OCI-LY7 (cell line): ENCODE data around the gene FHIT. TPM values are rescaled to one million over a fixed set of nuclear protein-coding genes. Genes with fewer than 3 reads are reported as not detected.

Experiments
- BruUV-seq: library from RNA; stranded (reverse); fragments of 400-500 nt; replicated peaks from 2 replicates; lab custom pipeline; 2021; lab: Mats Ljungman, UMichigan
- CTCF ChIA-PET: fragments of 300-600 bp; sonication (Branson Sonifier 250); formaldehyde crosslinking; loops from one replicate; lab custom pipeline; 2022; ENCODE audit warnings: antibody characterized with exemption; ENCODE audit not compliant: unreplicated experiment; lab: Charles Lee
- POLR2A ChIA-PET: fragments of 300-600 bp; sonication (Branson Sonifier 250); formaldehyde crosslinking; loops from one replicate; lab custom pipeline; 2022; ENCODE audit warnings: antibody characterized with exemption; lab: Charles Lee
- DNase-seq: peaks from one replicate; pipeline ENCODE4 v3.0.0-alpha.2; 2015; ENCODE audit warnings: low spot score
- H2AFZ ChIP-seq: fragments of 200-600 bp; sonication (generic), shearing (Covaris generic); 2 replicates; pipeline ENCODE4 v1.6.1; 2014; ENCODE audit warnings: mild to moderate bottlenecking, antibody characterized with exemption, low read length, moderate library complexity
- H3K27ac ChIP-seq: fragments of 200-600 bp; sonication (generic); 2 replicates; pipeline ENCODE4 v1.5.1; 2014; ENCODE audit warnings: mixed run types, low read depth, mild to moderate bottlenecking, moderate library complexity, low read length, inconsistent platforms; ENCODE audit not compliant: poor library complexity, severe bottlenecking
- H3K36me3 ChIP-seq: fragments of 200-600 bp; sonication (generic); 2 replicates; pipeline ENCODE4 v1.6.1; 2014; ENCODE audit warnings: mild to moderate bottlenecking, antibody characterized with exemption, low read length, moderate library complexity, mixed read lengths; ENCODE audit not compliant: insufficient read depth
- H3K4me1 ChIP-seq: fragments of 200-600 bp; sonication (generic); 2 replicates; pipeline ENCODE4 v1.5.1; 2014; ENCODE audit warnings: mild to moderate bottlenecking, low read length; ENCODE audit not compliant: insufficient read depth, poor library complexity, severe bottlenecking
- H3K4me2 ChIP-seq: fragments of 200-600 bp; sonication (generic); 2 replicates; pipeline ENCODE4 v1.6.1; 2014; ENCODE audit warnings: mild to moderate bottlenecking, low read length
- H3K4me3 ChIP-seq: fragments of 200-600 bp; sonication (generic); 2 replicates; pipeline ENCODE4 v1.5.1; 2014; ENCODE audit warnings: mild to moderate bottlenecking, low read depth, low read length; ENCODE audit not compliant: poor library complexity, severe bottlenecking
- H3K79me2 ChIP-seq: fragments of 200-600 bp; sonication (generic); 2 replicates; pipeline ENCODE4 v1.6.1; 2016; ENCODE audit warnings: low read depth, mild to moderate bottlenecking, low read length, moderate library complexity, mixed read lengths; ENCODE audit not compliant: insufficient read depth
- H3K9me2 ChIP-seq: fragments of 200-600 bp; sonication (generic); 2 replicates; pipeline ENCODE4 v1.6.1; 2016; ENCODE audit warnings: mild to moderate bottlenecking, low read length, mixed read lengths; ENCODE audit not compliant: insufficient read depth
- H3K9me3 ChIP-seq: fragments of 200-600 bp; sonication (generic); 2 replicates; pipeline ENCODE4 v1.6.1; 2014; ENCODE audit warnings: mild to moderate bottlenecking, mixed run types, low read length, mixed read lengths
- H4K20me1 ChIP-seq: fragments of 200-600 bp; sonication (generic); 2 replicates; pipeline ENCODE4 v1.6.1; 2014; ENCODE audit warnings: mild to moderate bottlenecking, antibody characterized with exemption, low read length, moderate library complexity, mixed read lengths; ENCODE audit not compliant: insufficient read depth
- EZH2phosphoT487 ChIP-seq: fragments of 200-600 bp; sonication (generic); IDR thresholded peaks from 2 replicates; pipeline ENCODE4 v1.6.1; 2018; ENCODE audit warnings: low read depth, borderline replicate concordance, mild to moderate bottlenecking, mixed run types, antibody characterized with exemption, low read length, moderate library complexity, mixed read lengths
- intact Hi-C: fragments of 100-400 bp; cut with micrococcal nuclease; formaldehyde crosslinking; loops from one replicate; pipeline ENCODE4 v1.10.0; 2022; ENCODE audit not compliant: unreplicated experiment
- total RNA-seq, 2 experiments: library from RNA; depleted of rRNA in 1 of 2; stranded (reverse); fragments of >200 nt in 1 of 2; shearing (Covaris generic) in 1 of 2; gene quantifications; 2 replicates each; pipeline ENCODE4 v1.2.3, GENCODE V29; 2014 to 2022
- TF ChIP-seq, protein P1 (sequence below): fragments of 200-600 bp; sonication (generic); conservative IDR thresholded peaks from 2 replicates; pipeline ENCODE4 v1.5.1; 2014; ENCODE audit warnings: mild to moderate bottlenecking, antibody characterized with exemption, low read length, moderate library complexity, mixed read lengths

The FHIT gene
- total RNA-seq, 2 experiments from 2014 or later: 5.0 to 10.9 TPM

DNA sequence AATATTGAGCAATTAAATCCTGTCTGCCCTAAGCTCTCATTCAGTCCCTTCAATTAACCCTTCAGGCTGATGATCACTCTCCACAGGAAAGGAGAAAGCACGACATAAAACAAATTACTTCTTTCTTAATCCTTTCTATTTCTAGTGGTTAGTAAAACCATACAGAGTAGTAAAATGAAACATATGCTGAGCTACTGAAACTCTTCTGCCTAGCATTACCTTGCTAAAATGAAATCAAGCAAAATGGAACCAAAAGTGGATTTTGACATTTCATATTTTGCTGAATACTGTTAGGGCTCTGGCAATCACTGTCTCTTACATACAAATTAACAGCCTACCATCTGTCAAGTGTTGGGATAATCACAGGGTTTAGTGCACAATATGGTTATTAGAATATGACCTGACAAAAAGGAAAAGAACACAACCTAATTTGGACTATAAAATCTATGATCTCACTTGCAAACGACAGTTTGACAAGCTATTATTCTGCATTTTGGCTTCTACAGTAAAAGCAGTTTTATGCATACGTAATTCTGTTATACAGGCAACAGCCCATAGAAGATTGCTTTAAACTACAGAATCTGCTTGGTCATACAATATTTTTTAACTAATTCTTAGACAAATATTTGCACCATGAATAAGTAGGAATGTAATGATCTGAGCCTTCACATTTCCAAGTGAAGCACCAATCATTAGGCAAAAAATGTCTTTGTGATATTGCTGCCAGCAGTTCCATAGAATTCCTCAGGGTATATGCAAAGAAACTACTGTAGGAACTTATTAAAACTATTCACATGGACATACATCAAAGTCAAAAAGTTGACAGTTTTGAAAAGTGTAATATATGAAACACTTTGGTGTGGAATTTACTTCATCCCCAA, 105.0 kb downstream of the FHIT start:
- H3K4me2 ChIP-seq: no peak overlapping the region
- BruUV-seq: no TSS peak
- CTCF ChIA-PET: no interaction called here
- no peak overlapping the region for H2AFZ ChIP-seq
- POLR2A ChIA-PET: no interaction called here
- no peak overlapping the region for H3K4me3 ChIP-seq
- no peaks in the 10 kb centered on the region for H3K9me3 ChIP-seq
- no peaks in the 10 kb centered on the region for H3K4me1 ChIP-seq
- DNase-seq: no peak
- H3K79me2 ChIP-seq: no peaks in the 10 kb centered on the region
- intact Hi-C loops: no loop called here
- no peaks in the 10 kb centered on the region for H4K20me1 ChIP-seq
- TF ChIP-seq EZH2phosphoT487: no peak
- TF ChIP-seq, protein P1, sequence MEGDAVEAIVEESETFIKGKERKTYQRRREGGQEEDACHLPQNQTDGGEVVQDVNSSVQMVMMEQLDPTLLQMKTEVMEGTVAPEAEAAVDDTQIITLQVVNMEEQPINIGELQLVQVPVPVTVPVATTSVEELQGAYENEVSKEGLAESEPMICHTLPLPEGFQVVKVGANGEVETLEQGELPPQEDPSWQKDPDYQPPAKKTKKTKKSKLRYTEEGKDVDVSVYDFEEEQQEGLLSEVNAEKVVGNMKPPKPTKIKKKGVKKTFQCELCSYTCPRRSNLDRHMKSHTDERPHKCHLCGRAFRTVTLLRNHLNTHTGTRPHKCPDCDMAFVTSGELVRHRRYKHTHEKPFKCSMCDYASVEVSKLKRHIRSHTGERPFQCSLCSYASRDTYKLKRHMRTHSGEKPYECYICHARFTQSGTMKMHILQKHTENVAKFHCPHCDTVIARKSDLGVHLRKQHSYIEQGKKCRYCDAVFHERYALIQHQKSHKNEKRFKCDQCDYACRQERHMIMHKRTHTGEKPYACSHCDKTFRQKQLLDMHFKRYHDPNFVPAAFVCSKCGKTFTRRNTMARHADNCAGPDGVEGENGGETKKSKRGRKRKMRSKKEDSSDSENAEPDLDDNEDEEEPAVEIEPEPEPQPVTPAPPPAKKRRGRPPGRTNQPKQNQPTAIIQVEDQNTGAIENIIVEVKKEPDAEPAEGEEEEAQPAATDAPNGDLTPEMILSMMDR: no peak
- H3K27ac ChIP-seq: no peak overlapping the region
- no peaks in the 10 kb centered on the region for H3K36me3 ChIP-seq
- H3K9me2 ChIP-seq: no peaks in the 10 kb centered on the region

DNA sequence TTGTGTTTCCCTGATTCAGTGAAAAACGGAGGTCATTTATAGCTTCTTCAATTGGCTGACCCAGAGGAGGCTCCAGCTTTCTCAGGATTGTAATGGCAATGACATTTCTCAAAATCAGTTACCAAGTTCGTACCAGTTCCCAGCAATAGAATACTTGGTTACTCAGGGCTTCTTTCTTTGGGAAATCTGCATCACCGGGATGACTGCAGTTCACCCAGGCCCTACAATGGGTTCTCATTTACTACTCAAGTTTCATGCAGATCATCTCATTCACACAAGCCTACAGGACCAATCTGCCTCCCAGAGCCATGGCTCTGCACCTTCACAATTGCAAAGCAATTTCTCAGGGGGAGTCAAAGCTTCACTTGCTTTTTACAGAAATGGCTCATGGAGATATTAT, 109.6 kb downstream of the FHIT start:
- Histone ChIP-seq H2AFZ (no peak overlapping the region), H3K9me3 (no peaks in the 10 kb centered on the region), H4K20me1 (no peaks in the 10 kb centered on the region), H3K79me2 (no peaks in the 10 kb centered on the region), H3K4me1 (no peaks in the 10 kb centered on the region), H3K4me3 (no peak overlapping the region), H3K4me2 (no peak overlapping the region), H3K27ac (no peak overlapping the region), H3K9me2 (no peaks in the 10 kb centered on the region), H3K36me3 (no peaks in the 10 kb centered on the region)
- intact Hi-C loops: no loop called here
- ChIA-PET POLR2A (interaction anchor here (0.8 kb wide), 2 partner anchors 19 to 54 kb away, joined by 3 read pairs; no protein-coding TSS in a partner anchor), CTCF (no interaction called here)
- no TSS peak for BruUV-seq
- TF ChIP-seq EZH2phosphoT487: no peak
- TF ChIP-seq, protein P1: no peak
- DNase-seq: no peak

DNA sequence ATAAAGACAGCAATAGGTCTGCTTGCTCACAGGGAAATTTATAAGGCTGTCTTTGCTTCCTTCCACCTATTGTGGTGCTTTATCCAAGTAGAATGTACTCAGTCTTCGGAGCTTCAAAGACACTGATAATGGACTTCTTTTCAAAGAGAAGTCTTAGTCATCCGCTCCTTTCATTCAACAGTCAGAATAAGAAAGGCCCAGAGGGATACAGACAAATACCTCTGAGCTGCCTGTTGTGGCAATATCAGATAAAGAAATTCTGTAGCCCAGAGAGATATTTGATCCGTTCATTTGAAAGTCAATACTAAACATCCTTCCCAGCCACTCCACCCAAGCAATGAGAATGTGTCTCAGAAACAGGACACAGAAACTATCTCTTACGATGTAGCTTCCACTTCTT, 110.0 kb downstream of the FHIT start:
- no peaks in the 10 kb centered on the region for H3K9me3 ChIP-seq
- no TSS peak for BruUV-seq
- ChIA-PET CTCF (no interaction called here), POLR2A (interaction anchor here (0.8 kb wide), 1 partner anchor 54 kb away, joined by 3 read pairs; no protein-coding TSS in a partner anchor)
- intact Hi-C loops: no loop called here
- no peak overlapping the region for H3K4me2 ChIP-seq
- no peak for TF ChIP-seq EZH2phosphoT487
- TF ChIP-seq, protein P1: no peak
- no peak overlapping the region for H3K4me3 ChIP-seq
- no peaks in the 10 kb centered on the region for H3K36me3 ChIP-seq
- no peaks in the 10 kb centered on the region for H3K9me2 ChIP-seq
- H3K27ac ChIP-seq: no peak overlapping the region
- H3K79me2 ChIP-seq: no peaks in the 10 kb centered on the region
- H4K20me1 ChIP-seq: no peaks in the 10 kb centered on the region
- DNase-seq: no peak
- no peak overlapping the region for H2AFZ ChIP-seq
- H3K4me1 ChIP-seq: no peaks in the 10 kb centered on the region
